K562 (cell line): ENCODE measurements around the gene CD6. TPM values are rescaled to one million over a fixed set of nuclear protein-coding genes. Genes with fewer than 3 reads are reported as not detected.
A peak's percentile ranks its signal among the peaks of the same experiment; 100 is the strongest.

Experiments used
- ATAC-seq: fragments of 200-7000 bp; cut with Tn5 transposase; 3 replicates; pipeline ENCODE4 v1.9.1; 2020; ENCODE audit warnings: moderate library complexity
- BruUV-seq: library from RNA; stranded (reverse); fragments of 400-500 nt; replicated peaks from 2 replicates; lab custom pipeline; 2021; lab: Mats Ljungman, UMichigan
- CTCF ChIA-PET: fragments of 300-600 bp; formaldehyde crosslinking; extraction: SDS; loops from one replicate; lab custom pipeline; 2021; ENCODE audit warnings: low intra/inter-chr PET ratio; lab: Yijun Ruan, JAX
- POLR2A ChIA-PET: fragments of 300-600, 350-650 bp; sonication (Branson Sonifier 250); formaldehyde crosslinking; extraction: SDS; loops from one replicate; lab custom pipeline; 2021; ENCODE audit warnings: antibody characterized with exemption, inconsistent platforms; lab: Yijun Ruan, JAX
- DNase-seq, 4 experiments: peaks; one replicate each; pipeline versions ENCODE4 v3.0.0 to v3.0.0-alpha.2; 2011 to 2018; ENCODE audit warnings: low spot score in 3 of 4, mixed read lengths in 3 of 4; ENCODE audit errors: extremely low read depth in 1 of 4
- FAIRE-seq: peaks from 2 replicates; lab custom pipeline; 2011; peaks lifted over from hg19 to GRCh38; lab: Jason Lieb, UNC
- H2AFZ ChIP-seq: 2 replicates; pipeline ENCODE4 v1.6.0; 2011; ENCODE audit warnings: low read depth, low read length, control low read depth, inconsistent platforms
- H3K27ac ChIP-seq: fragments of 200-600 bp; 3 replicates; pipeline ENCODE4 v1.8.0; 2011; ENCODE audit warnings: low read depth, mild to moderate bottlenecking, control low read depth, inconsistent platforms, low read length, moderate library complexity, mixed read lengths; ENCODE audit errors: extremely low read depth
- H3K27me3 ChIP-seq, 2 experiments: fragments of 300-600 bp in 1 of 2; 2 replicates in 1 of 2; 3 replicates in 1 of 2; pipeline versions ENCODE4 v1.6.0 to v1.8.0; 2011; ENCODE audit warnings: inconsistent platforms in 2 of 2, low read length in 2 of 2, mild to moderate bottlenecking in 1 of 2, mixed read lengths in 1 of 2, moderate library complexity in 1 of 2; ENCODE audit not compliant: control insufficient read depth in 2 of 2, insufficient read depth in 2 of 2
- H3K36me3 ChIP-seq: fragments of 300-600 bp; 3 replicates; pipeline ENCODE4 v1.8.0; 2011; ENCODE audit warnings: mild to moderate bottlenecking, low read length, inconsistent platforms; ENCODE audit not compliant: control insufficient read depth, insufficient read depth
- H3K4me1 ChIP-seq, 2 experiments: fragments of 200-600 bp in 1 of 2; replicated peaks in 1 of 2; 2 replicates in 1 of 2; 3 replicates in 1 of 2; pipeline versions ENCODE4 v1.5.1 to v1.8.0; 2011; ENCODE audit warnings: inconsistent platforms in 2 of 2, low read length in 2 of 2, mild to moderate bottlenecking in 1 of 2, mixed read lengths in 1 of 2, moderate library complexity in 1 of 2; ENCODE audit not compliant: control insufficient read depth in 2 of 2, insufficient read depth in 2 of 2
- H3K4me2 ChIP-seq: 2 replicates; pipeline ENCODE4 v1.6.1; 2011; ENCODE audit warnings: low read length, control low read depth, inconsistent platforms, mixed read lengths; ENCODE audit not compliant: insufficient read depth
- H3K4me3 ChIP-seq: fragments of 200-600 bp; sonication (generic), shearing (Covaris generic); 2 replicates; pipeline ENCODE4 v1.5.1; 2016; ENCODE audit warnings: control low read depth, inconsistent platforms
- H3K79me2 ChIP-seq: fragments of 200-600 bp; 3 replicates; pipeline ENCODE4 v1.8.0; 2011; ENCODE audit warnings: low read length, inconsistent platforms; ENCODE audit not compliant: control insufficient read depth, insufficient read depth
- H3K9ac ChIP-seq, 2 experiments: 2 replicates each; pipeline versions ENCODE4 v1.6.0 to v1.6.1; 2011; ENCODE audit warnings: low read depth in 2 of 2, low read length in 2 of 2, control low read depth in 1 of 2, inconsistent platforms in 1 of 2, mild to moderate bottlenecking in 1 of 2, mixed read lengths in 1 of 2; ENCODE audit not compliant: insufficient read depth in 1 of 2
- H3K9me1 ChIP-seq: one replicate; pipeline ENCODE4 v1.6.0; 2011; ENCODE audit warnings: inconsistent platforms, mild to moderate bottlenecking, low read length, moderate library complexity; ENCODE audit not compliant: control insufficient read depth, insufficient read depth
- H3K9me3 ChIP-seq: replicated peaks from 2 replicates; pipeline ENCODE4 v1.5.1; 2011; ENCODE audit warnings: low read depth, low read length, inconsistent platforms; ENCODE audit not compliant: control insufficient read depth, insufficient read depth
- H4K20me1 ChIP-seq: replicated peaks from 2 replicates; pipeline ENCODE4 v1.6.1; 2011; ENCODE audit warnings: low read length, inconsistent platforms, mixed read lengths; ENCODE audit not compliant: control insufficient read depth, insufficient read depth
- HLTF ChIP-seq: fragments of 450-650 bp; IDR thresholded peaks from 2 replicates; pipeline ENCODE4 v1.6.1; 2016
- NRF1 ChIP-seq, 2 experiments: fragments of 450-650 bp; IDR thresholded peaks in 1 of 2; conservative IDR thresholded peaks in 1 of 2; 2 replicates each; pipeline ENCODE4 v1.6.1; 2014; ENCODE audit warnings: mild to moderate bottlenecking in 2 of 2
- RBM15 ChIP-seq: fragments of 200-400 bp; formaldehyde crosslinking; IDR thresholded peaks from 2 replicates; pipeline ENCODE4 v1.6.1; 2018; ENCODE audit warnings: mild to moderate bottlenecking, low read length, moderate library complexity; ENCODE audit not compliant: insufficient read depth
- WGBS: fragments of 100-300 bp; shearing (Covaris generic); methylation state at CpG from one replicate; pipeline ENCODE4 v1.1.6; 2016; ENCODE audit warnings: low coverage, mixed read lengths; ENCODE audit not compliant: insufficient coverage; ENCODE audit errors: missing lambda C conversion rate; 5-methylcytosine and 5-hydroxymethylcytosine counted together
- in situ Hi-C: fragments of 300-500 bp; cut with MboI; formaldehyde crosslinking; loops from 4 replicates; pipeline ENCODE4 v1.15.0; 2018; ENCODE audit warnings: inconsistent platforms, mixed read lengths
- intact Hi-C: fragments of 100-400 bp; cut with micrococcal nuclease; formaldehyde crosslinking; loops from 2 replicates; pipeline ENCODE4 v1.14.2; 2022
- polyA plus RNA-seq, 8 experiments: library from polyadenylated mRNA; depleted of rRNA in 4 of 8; stranded (reverse) in 5 of 8; unstranded in 3 of 8; fragments of >200 nt; fragmentation: Nextera tagmentation in 2 of 8; fragmentation: Illumina TruSeq in 1 of 8; extraction: Ambion mirVana in 2 of 8; extraction: Trizol in 1 of 8; gene quantifications; 2 replicates each; pipeline versions ENCODE4 v1.2.1 to v1.2.3, GENCODE V29; 2011 to 2014; ENCODE audit warnings: inconsistent platforms in 1 of 8, missing spikeins in 1 of 8
- total RNA-seq, 7 experiments: library from RNA; depleted of rRNA in 6 of 7; stranded (reverse); fragments of >200 nt in 6 of 7; fragmentation: Illumina TruSeq in 2 of 7; extraction: Trizol in 2 of 7; gene quantifications; 2 replicates each; pipeline versions ENCODE4 v1.2.1 to v1.2.3, GENCODE V29; 2011 to 2021; ENCODE audit warnings: low replicate concordance in 1 of 7
- TF ChIP-seq, protein P1 (sequence below): fragments of 450-650 bp; IDR thresholded peaks from one replicate; pipeline ENCODE4 v1.6.1; 2018; ENCODE audit warnings: mild to moderate bottlenecking, moderate library complexity; ENCODE audit not compliant: partially characterized antibody
- TF ChIP-seq, protein P2 (sequence below), 3 experiments: IDR thresholded peaks in 2 of 3; conservative IDR thresholded peaks in 1 of 3; 2 replicates each; pipeline ENCODE4 v1.5.1; 2011 to 2012; ENCODE audit warnings: low read length in 3 of 3, mild to moderate bottlenecking in 3 of 3, control low read depth in 2 of 3, improper control_type of control experiment in 1 of 3, inconsistent platforms in 1 of 3, low read depth in 1 of 3, mixed read lengths in 1 of 3, moderate library complexity in 1 of 3; ENCODE audit not compliant: insufficient read depth in 2 of 3
- TF ChIP-seq, protein P3 (sequence below): fragments of 450-650 bp; formaldehyde crosslinking; conservative IDR thresholded peaks from 2 replicates; pipeline ENCODE4 v1.4.0; 2022; ENCODE audit warnings: mild to moderate bottlenecking, missing genetic modification characterization
- TF ChIP-seq, protein P4 (sequence below): sonication (generic); formaldehyde crosslinking; IDR thresholded peaks from 2 replicates; pipeline ENCODE4 v1.8.1; 2023; ENCODE audit warnings: mild to moderate bottlenecking, missing genetic modification reagents

The CD6 gene
- total and polyA plus RNA-seq, 9 of the 15 experiments (the other 6 are each of a cell fraction or from before 2014, with no cell fraction given): 0.84 TPM; not detected in 8

DNA sequence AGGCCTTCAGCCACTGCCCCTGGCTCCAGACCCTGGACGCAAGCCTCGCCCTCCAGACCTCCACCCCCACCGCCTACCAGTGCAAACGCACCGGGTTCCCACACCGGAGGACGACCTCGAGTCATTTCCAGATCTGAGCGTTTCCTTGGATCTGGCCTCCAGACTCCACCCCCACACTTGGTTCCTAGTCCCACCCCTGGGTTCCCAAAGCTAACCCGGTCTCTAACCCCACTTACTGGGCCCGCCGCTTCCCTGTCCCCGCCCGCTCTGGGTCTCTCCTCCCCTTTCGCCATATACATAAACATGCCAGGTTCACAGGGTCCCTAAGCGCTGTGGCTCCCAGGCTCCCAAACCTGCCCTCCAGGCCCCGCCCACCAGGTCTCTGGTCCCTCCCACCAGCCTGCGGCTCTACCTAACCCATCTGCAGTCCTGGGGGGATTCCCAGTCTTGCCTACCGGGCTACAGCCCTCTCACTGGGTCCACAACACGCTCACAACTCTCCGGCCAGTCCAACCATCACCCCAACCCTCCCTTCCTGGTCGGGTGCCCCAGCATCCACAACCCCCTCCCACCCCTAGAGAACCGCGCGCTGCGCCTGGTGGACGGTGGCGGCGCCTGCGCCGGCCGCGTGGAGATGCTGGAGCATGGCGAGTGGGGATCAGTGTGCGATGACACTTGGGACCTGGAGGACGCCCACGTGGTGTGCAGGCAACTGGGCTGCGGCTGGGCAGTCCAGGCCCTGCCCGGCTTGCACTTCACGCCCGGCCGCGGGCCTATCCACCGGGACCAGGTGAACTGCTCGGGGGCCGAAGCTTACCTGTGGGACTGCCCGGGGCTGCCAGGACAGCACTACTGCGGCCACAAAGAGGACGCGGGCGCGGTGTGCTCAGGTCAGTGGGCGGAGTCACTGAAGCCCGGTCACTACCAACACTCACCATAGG lies 36.7 kb downstream of the CD6 start:
- POLR2A ChIA-PET: interaction anchor here (0.6 kb wide), 1 partner anchor 212 kb away, joined by 3 read pairs; no protein-coding TSS in a partner anchor
- Histone ChIP-seq H3K27ac (no peak overlapping the region), H3K36me3 (no peaks in the 10 kb centered on the region)
- intact Hi-C loops: no loop called here
- TF ChIP-seq NRF1 (conservative IDR thresholded peaks at IDR 0.05 in 1 of 2, IDR thresholded peaks at IDR 0.05 in 1 of 2) (peak; percentile 22 to 43; a peak in 2 of 4 replicates), RBM15 (no peak), HLTF (no peak)
- TF ChIP-seq, protein P1, sequence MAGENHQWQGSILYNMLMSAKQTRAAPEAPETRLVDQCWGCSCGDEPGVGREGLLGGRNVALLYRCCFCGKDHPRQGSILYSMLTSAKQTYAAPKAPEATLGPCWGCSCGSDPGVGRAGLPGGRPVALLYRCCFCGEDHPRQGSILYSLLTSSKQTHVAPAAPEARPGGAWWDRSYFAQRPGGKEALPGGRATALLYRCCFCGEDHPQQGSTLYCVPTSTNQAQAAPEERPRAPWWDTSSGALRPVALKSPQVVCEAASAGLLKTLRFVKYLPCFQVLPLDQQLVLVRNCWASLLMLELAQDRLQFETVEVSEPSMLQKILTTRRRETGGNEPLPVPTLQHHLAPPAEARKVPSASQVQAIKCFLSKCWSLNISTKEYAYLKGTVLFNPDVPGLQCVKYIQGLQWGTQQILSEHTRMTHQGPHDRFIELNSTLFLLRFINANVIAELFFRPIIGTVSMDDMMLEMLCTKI: no peak
- TF ChIP-seq, protein P2, sequence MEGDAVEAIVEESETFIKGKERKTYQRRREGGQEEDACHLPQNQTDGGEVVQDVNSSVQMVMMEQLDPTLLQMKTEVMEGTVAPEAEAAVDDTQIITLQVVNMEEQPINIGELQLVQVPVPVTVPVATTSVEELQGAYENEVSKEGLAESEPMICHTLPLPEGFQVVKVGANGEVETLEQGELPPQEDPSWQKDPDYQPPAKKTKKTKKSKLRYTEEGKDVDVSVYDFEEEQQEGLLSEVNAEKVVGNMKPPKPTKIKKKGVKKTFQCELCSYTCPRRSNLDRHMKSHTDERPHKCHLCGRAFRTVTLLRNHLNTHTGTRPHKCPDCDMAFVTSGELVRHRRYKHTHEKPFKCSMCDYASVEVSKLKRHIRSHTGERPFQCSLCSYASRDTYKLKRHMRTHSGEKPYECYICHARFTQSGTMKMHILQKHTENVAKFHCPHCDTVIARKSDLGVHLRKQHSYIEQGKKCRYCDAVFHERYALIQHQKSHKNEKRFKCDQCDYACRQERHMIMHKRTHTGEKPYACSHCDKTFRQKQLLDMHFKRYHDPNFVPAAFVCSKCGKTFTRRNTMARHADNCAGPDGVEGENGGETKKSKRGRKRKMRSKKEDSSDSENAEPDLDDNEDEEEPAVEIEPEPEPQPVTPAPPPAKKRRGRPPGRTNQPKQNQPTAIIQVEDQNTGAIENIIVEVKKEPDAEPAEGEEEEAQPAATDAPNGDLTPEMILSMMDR (IDR thresholded peaks at IDR 0.05 in 2 of 3, conservative IDR thresholded peaks at IDR 0.05 in 1 of 3; ENCODE audit: insufficient read depth in 2 of 3, low read depth in 1 of 3, low read length in 3 of 3): 0 out of 6 replicates have a peak, but pooled peaks of 1 of the 3 experiments have one; percentile 1
- TF ChIP-seq, protein P3, sequence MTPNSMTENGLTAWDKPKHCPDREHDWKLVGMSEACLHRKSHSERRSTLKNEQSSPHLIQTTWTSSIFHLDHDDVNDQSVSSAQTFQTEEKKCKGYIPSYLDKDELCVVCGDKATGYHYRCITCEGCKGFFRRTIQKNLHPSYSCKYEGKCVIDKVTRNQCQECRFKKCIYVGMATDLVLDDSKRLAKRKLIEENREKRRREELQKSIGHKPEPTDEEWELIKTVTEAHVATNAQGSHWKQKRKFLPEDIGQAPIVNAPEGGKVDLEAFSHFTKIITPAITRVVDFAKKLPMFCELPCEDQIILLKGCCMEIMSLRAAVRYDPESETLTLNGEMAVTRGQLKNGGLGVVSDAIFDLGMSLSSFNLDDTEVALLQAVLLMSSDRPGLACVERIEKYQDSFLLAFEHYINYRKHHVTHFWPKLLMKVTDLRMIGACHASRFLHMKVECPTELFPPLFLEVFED: no peak
- TF ChIP-seq, protein P4, sequence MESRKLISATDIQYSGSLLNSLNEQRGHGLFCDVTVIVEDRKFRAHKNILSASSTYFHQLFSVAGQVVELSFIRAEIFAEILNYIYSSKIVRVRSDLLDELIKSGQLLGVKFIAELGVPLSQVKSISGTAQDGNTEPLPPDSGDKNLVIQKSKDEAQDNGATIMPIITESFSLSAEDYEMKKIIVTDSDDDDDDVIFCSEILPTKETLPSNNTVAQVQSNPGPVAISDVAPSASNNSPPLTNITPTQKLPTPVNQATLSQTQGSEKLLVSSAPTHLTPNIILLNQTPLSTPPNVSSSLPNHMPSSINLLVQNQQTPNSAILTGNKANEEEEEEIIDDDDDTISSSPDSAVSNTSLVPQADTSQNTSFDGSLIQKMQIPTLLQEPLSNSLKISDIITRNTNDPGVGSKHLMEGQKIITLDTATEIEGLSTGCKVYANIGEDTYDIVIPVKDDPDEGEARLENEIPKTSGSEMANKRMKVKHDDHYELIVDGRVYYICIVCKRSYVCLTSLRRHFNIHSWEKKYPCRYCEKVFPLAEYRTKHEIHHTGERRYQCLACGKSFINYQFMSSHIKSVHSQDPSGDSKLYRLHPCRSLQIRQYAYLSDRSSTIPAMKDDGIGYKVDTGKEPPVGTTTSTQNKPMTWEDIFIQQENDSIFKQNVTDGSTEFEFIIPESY (CRISPR knock-in tag): peak; percentile 76
- TF ChIP-seq, all 486 proteins: peak for 3
- H2AFZ ChIP-seq: no peak overlapping the region
- H3K9me3 ChIP-seq: no peaks in the 10 kb centered on the region
- DNase-seq: peak in 2 of 4 experiments; percentile 37 to 43
- no TSS peak for BruUV-seq
- CTCF ChIA-PET: no interaction called here
- no peak for FAIRE-seq
- 30% methylated on average over 47 of the region's 54 CpGs for WGBS
- no peak overlapping the region for H3K4me2 ChIP-seq
- H3K27me3 ChIP-seq: peaks cover 73 to 91% of the 10 kb centered on the region in 2 experiments
- no peaks in the 10 kb centered on the region for H3K79me2 ChIP-seq
- no peaks in the 10 kb centered on the region for H3K9me1 ChIP-seq
- no peak overlapping the region for H3K4me3 ChIP-seq
- peaks cover 10% of the 10 kb centered on the region; the same call in 1 of the 2 replicates for H4K20me1 ChIP-seq
- peak; percentile 59 for ATAC-seq
- in situ Hi-C loops: no loop called here
- peaks cover 0 to 20% of the 10 kb centered on the region in 2 experiments; a peak in 3 of 5 replicates for H3K4me1 ChIP-seq
- no peak overlapping the region for H3K9ac ChIP-seq
